Heart right ventricle (tissue), 16 donors: ENCODE measurements around the gene ZC3H12D. TPM values are rescaled to one million over a fixed set of nuclear protein-coding genes. Genes with fewer than 3 reads are reported as not detected.
"Not testable (repeated sequence)": the region's sequence is repeated elsewhere in the genome, so short reads cannot be mapped to it uniquely, and the experiment has no call there.

Experiments used
- ATAC-seq, 8 donors: fragments of 200-7000 bp; cut with Tn5 transposase; one replicate each; pipeline ENCODE4 v1.9.1; 2020; ENCODE audit warnings: mild to moderate bottlenecking in 8 of 8, moderate library complexity in 8 of 8, moderate number of reproducible peaks in 1 of 8
- DNase-seq, 2 donors: peaks; one replicate each; pipeline ENCODE4 v3.0.0-alpha.2; 2020
- H3K27ac ChIP-seq, 10 donors: fragments of 200-600 bp; sonication (generic) in 2 of 10; one replicate each; pipeline versions ENCODE4 v1.5.0 to v1.8.0; 2020 to 2022; ENCODE audit warnings: mild to moderate bottlenecking in 3 of 10
- H3K27me3 ChIP-seq, 7 donors: fragments of 200-600 bp; one replicate each; pipeline ENCODE4 v1.8.0; 2021 to 2022; ENCODE audit warnings: mild to moderate bottlenecking in 2 of 7
- H3K36me3 ChIP-seq, 9 donors: fragments of 200-600 bp; sonication (generic) in 1 of 9; one replicate each; pipeline versions ENCODE4 v1.5.0 to v1.8.0; 2020 to 2022; ENCODE audit warnings: mild to moderate bottlenecking in 2 of 9
- H3K4me1 ChIP-seq, 9 donors: fragments of 200-600 bp; sonication (generic) in 1 of 9; one replicate each; pipeline versions ENCODE4 v1.5.0 to v1.8.0; 2020 to 2022; ENCODE audit warnings: mild to moderate bottlenecking in 4 of 9
- H3K4me3 ChIP-seq, 10 donors: fragments of 200-600 bp; sonication (generic) in 2 of 10; one replicate each; pipeline versions ENCODE4 v1.5.0 to v1.8.0; 2020 to 2022; ENCODE audit warnings: mild to moderate bottlenecking in 7 of 10, moderate library complexity in 2 of 10
- H3K9me3 ChIP-seq, 11 donors: fragments of 200-600 bp in 10 of 11; sonication (generic) in 2 of 11; one replicate each; pipeline versions ENCODE4 v1.5.0 to v1.8.0; 2013 to 2022; ENCODE audit warnings: mild to moderate bottlenecking in 2 of 11, control low read depth in 1 of 11, moderate library complexity in 1 of 11
- CTCF ChIP-seq, 9 donors: fragments of 200-600 bp; sonication (generic) in 2 of 9; IDR thresholded peaks; one replicate each; pipeline versions ENCODE4 v1.5.0 to v1.8.0; 2021 to 2022; ENCODE audit warnings: antibody characterized with exemption in 9 of 9, mild to moderate bottlenecking in 5 of 9, moderate library complexity in 1 of 9
- WGBS, 2 donors: extraction: QIAGEN DNeasy Blood & Tissue Kit; methylation state at CpG; one replicate each; pipeline ENCODE4 v1.1.7; 2013; ENCODE audit warnings: inconsistent platforms in 1 of 2; 5-methylcytosine and 5-hydroxymethylcytosine counted together
- intact Hi-C, 10 donors: fragments of 100-400 bp; cut with DNase I; formaldehyde crosslinking; loops; one replicate each; pipeline versions ENCODE4 v1.11.1 to v1.14.2; 2022
- polyA plus RNA-seq, 2 donors: library from polyadenylated mRNA; stranded (reverse); fragments of 200-250 nt; gene quantifications; one replicate each; pipeline ENCODE4 v1.2.3, GENCODE V29; 2013
- total RNA-seq, 10 donors: library from RNA; stranded (reverse); fragmentation: NEBNext Ultra II Directional in 3 of 10; extraction: Animal tissue kit (Norgen Biotek cat#: 25700) in 3 of 10; gene quantifications; one replicate each; pipeline versions ENCODE4 v1.2.1 to v1.2.4, GENCODE V29; 2021 to 2023
- donor health status: Arrhythmogenic right ventricular cardiomyopathy.
- donor health status: ischemic (EF 13 %, LVEDD 7.1; RV severe dilation, severe dysfunction).
- donor health status: healthy with polysubstance abuse.
- donor health status: DM: no; HTN: yes; CAD: no.
- donor health status: DM: no; HTN: no; CAD: no.
- donor health status: ischemic (EF 25% LVEDD 6.9; RV normal size, moderate dysfunction).
- donor health status: ischemic (EF 25% LVEDD 5.7; RV mildly dilated, moderate dysfunction).
- donor health status: healthy.
- donor health status: DM: yes; HTN: yes; CAD: no.
- donor health status: Ischemic cardiomyopathy.
- donor health status: ischemic (EF 35%, LVEDD 5.7; RV mildly dilated, moderate dysfunction).
- donor health status: nonischemic (EF 11% LVEDD 7.7; RV severe dilation, severe dysfunction).
- donor health status: DM: yes; HTN: yes; CAD: no.
- donor health status: PGD.
- donor health status: ischemic (EF 29% LVEDD 5.4; RV normal size, mild dysfunction).
- donor health status: nonischemic (EF 23%, LVEDD 6.1; RV moderate dilation, normal function).

Gene ZC3H12D
- total and polyA plus RNA-seq, 12 donors = 0.14 to 1.2 (median 0.31) TPM

DNA sequence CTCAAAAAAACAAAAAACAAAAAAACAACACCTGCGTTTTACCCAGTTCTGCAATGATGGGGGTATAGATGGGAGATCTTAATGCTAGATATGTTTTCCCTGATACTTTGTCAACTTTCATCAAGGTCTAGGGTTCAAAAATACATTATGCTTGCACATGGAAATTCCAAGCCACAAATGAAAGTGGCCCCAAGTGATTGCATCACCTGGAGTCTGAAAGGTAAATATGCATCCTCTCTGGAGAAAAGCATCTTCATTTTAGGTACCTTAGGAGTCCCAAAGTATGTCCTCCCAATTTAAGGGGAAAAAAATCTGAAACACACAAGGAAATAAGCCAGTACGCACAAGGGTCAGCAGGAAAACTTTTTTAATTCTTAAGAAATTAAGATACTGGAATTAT is 12.6 kb upstream of the ZC3H12D start:
- Histone ChIP-seq H3K9me3 (no peaks in the 10 kb centered on the region), H3K27me3 (no peaks in the 10 kb centered on the region), H3K4me3 (no peak overlapping the region), H3K27ac (no peak overlapping the region), H3K4me1 (peaks cover 0 to 15% (median 4%) of the 10 kb centered on the region in 9 donors), H3K36me3 (peaks cover 0 to 10% (median 0%) of the 10 kb centered on the region in 9 donors)
- no peak for DNase-seq
- 94 to 98% methylated on average over 2 of the region's 2 CpGs for WGBS, 2 donors
- no peak for ATAC-seq
- no peak for TF ChIP-seq CTCF (IDR thresholded peaks at IDR 0.05)
- intact Hi-C loops = loop anchor here in 1 of 10 donors (5.0 kb wide), 1 partner anchor 35 kb away; no protein-coding TSS in a partner anchor

- not testable (repeated sequence) for H3K9me3 ChIP-seq, H3K36me3 ChIP-seq, DNase-seq, H3K27me3 ChIP-seq, ATAC-seq, H3K27ac ChIP-seq, H3K4me3 ChIP-seq
- WGBS, 2 donors = 95 to 97% methylated on average over 6 of the region's 6 CpGs
- peaks cover 0 to 15% (median 4%) of the 10 kb centered on the region in 9 donors for H3K4me1 ChIP-seq
- intact Hi-C loops = loop anchor here in 1 of 10 donors (5.0 kb wide), 1 partner anchor 34 kb away; no protein-coding TSS in a partner anchor
Measured at GRCh38 chr6:149496597-149496996, 11.8 kb upstream of the ZC3H12D start.

- Histone ChIP-seq H3K4me1 (peaks cover 0 to 15% (median 4%) of the 10 kb centered on the region in 9 donors), H3K4me3 (peak overlapping the region in 1 of 10 donors; percentile 1), H3K27ac (peak overlapping the region in 1 of 10 donors; percentile 49)
- not testable (repeated sequence) for H3K36me3 ChIP-seq, H3K27me3 ChIP-seq, H3K9me3 ChIP-seq, ATAC-seq, DNase-seq
- WGBS, 2 donors = 79 to 97% methylated on average over 11 of the region's 11 CpGs
- intact Hi-C loops = loop anchor here in 1 of 10 donors (5.0 kb wide), 1 partner anchor 33 kb away; no protein-coding TSS in a partner anchor
Measured at GRCh38 chr6:149495349-149496016, 10.7 kb upstream of the ZC3H12D start.

DNA sequence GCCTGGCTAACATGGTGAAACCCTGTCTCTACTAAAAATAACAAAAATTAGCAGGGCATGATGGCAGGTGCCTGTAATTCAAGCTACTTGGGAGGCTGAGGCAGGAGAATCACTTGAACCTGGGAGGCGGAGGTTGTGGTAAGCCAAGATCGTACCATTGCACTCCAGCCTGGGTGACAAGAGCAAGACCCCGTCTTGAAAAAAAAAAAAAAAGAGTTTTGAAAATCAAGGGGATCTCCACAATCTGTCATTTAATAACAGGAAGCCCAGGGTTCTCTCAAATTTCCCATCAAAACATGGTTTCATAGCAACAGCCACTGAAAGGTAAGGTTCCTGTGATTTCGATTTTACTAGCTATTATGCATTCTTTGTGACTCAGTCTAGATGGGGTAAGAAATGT is 10.0 kb upstream of the ZC3H12D start:
- peaks cover 0 to 14% (median 4%) of the 10 kb centered on the region in 9 donors for H3K4me1 ChIP-seq
- intact Hi-C loops = loop anchor here in 1 of 10 donors (5.0 kb wide), 1 partner anchor 33 kb away; no protein-coding TSS in a partner anchor
- not testable (repeated sequence) for H3K4me3 ChIP-seq, DNase-seq, H3K9me3 ChIP-seq, ATAC-seq, H3K36me3 ChIP-seq, H3K27me3 ChIP-seq, H3K27ac ChIP-seq
- WGBS, 2 donors = 91 to 96% methylated on average over 4 of the region's 4 CpGs

DNA sequence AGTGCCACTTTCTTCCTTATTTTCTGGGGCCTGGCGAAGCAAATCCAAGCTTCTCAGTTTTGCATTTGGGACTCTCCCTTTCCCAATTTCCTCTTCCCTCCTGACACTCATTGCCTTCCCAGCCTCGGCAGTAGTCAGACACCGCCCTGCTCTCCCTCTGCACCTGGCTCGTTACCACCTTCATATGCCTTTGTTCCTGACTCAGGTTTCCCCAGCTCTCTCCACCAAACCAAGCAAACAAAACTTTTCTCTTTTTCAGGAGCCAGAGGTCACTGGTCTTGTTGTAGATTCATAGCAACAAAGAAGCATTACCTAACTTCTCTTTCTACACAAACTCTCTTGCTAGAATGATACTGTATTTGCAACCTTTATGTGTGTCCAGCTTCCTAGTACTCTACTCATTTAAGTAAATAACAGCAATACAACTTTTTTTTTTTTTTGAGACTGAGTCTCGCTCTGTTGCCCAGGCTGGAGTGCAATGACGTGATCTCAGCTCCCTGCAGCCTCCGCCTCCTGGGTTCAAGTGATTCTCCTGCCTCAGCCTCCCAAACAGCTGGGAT is 9.0 kb upstream of the ZC3H12D start:
- H3K4me3 ChIP-seq = no peak overlapping the region
- H3K36me3 ChIP-seq = no peaks in the 10 kb centered on the region
- no peak for DNase-seq
- no peaks in the 10 kb centered on the region for H3K27me3 ChIP-seq
- TF ChIP-seq CTCF (IDR thresholded peaks at IDR 0.05) = no peak
- no peak for ATAC-seq
- no peaks in the 10 kb centered on the region for H3K9me3 ChIP-seq
- intact Hi-C loops = no loop called here
- WGBS, 2 donors = 94 to 95% methylated on average over 7 of the region's 7 CpGs
- no peak overlapping the region for H3K27ac ChIP-seq
- H3K4me1 ChIP-seq = peaks cover 0 to 5% (median under 1%) of the 10 kb centered on the region in 9 donors
